Measurements from ENCODE around the gene ZGRF1. TPM values are rescaled to one million over a fixed set of nuclear protein-coding genes. Genes with fewer than 3 reads are reported as not detected.

The ZGRF1 gene
- total and polyA plus RNA-seq, 9 of the 15 experiments (the other 6 are each of a cell fraction or from before 2014, with no cell fraction given): 8.8 to 35.2 (median 22.0) TPM

- no peak for TF ChIP-seq HMGXB4 (CRISPR knock-in tag; IDR thresholded peaks at IDR 0.05)
- no peak for TF ChIP-seq CBX5 (IDR thresholded peaks at IDR 0.05; ENCODE audit: borderline replicate concordance, low read depth)
- TF ChIP-seq ASH1L (IDR thresholded peaks at IDR 0.05; ENCODE audit: borderline replicate concordance, low read depth, partially characterized antibody): no peak
- 0 out of 4 replicates have a peak, but pooled peaks of 1 of the 2 experiments have one; percentile 42 for TF ChIP-seq RCOR1 (IDR thresholded peaks at IDR 0.05; ENCODE audit: borderline replicate concordance in 1 of 2, low read depth in 2 of 2, low read length in 2 of 2)
- 0 out of 4 replicates have a peak, but pooled peaks of 1 of the 2 experiments have one; percentile 29 for TF ChIP-seq KDM4B (IDR thresholded peaks at IDR 0.05; ENCODE audit: borderline replicate concordance in 2 of 2, low read depth in 1 of 2)
- TF ChIP-seq CREM (IDR thresholded peaks at IDR 0.05; ENCODE audit: low read depth): peak; percentile 25; the same call in 1 of the 2 replicates
- no peak for TF ChIP-seq ZNF644 (tag; IDR thresholded peaks at IDR 0.05; ENCODE audit: low read depth)
- no peak for TF ChIP-seq KLF6 (CRISPR knock-in tag; IDR thresholded peaks at IDR 0.05; ENCODE audit: borderline replicate concordance)
- TF ChIP-seq MEF2D (tag; conservative IDR thresholded peaks at IDR 0.05; ENCODE audit: low read depth): no peak
- no peak for TF ChIP-seq ZNF184 (CRISPR knock-in tag; IDR thresholded peaks at IDR 0.05)
- no peak for TF ChIP-seq NFIC (IDR thresholded peaks at IDR 0.05)
- no peak for TF ChIP-seq THAP7 (CRISPR knock-in tag; IDR thresholded peaks at IDR 0.05)
- no peak for TF ChIP-seq HDAC2 (IDR thresholded peaks at IDR 0.05)
- TF ChIP-seq ESRRA (IDR thresholded peaks at IDR 0.05; ENCODE audit: borderline replicate concordance, low read depth): 0 out of 2 replicates have a peak, but pooled peaks have one; percentile 26
- no peak for TF ChIP-seq XRCC4 (IDR thresholded peaks at IDR 0.05; ENCODE audit: extremely low read depth, insufficient read depth, insufficient read length)
- no peak for TF ChIP-seq ZNF121 (CRISPR knock-in tag; conservative IDR thresholded peaks at IDR 0.05)
- TF ChIP-seq ILK (tag; IDR thresholded peaks at IDR 0.05; ENCODE audit: borderline replicate concordance, low read depth): no peak
- TF ChIP-seq NFE2L1 (tag; IDR thresholded peaks at IDR 0.05; ENCODE audit: borderline replicate concordance, low read depth): no peak
- TF ChIP-seq EGR1 (conservative IDR thresholded peaks at IDR 0.05): 0 out of 2 replicates have a peak, but pooled peaks have one; percentile 28
- TF ChIP-seq DEAF1 (CRISPR knock-in tag; IDR thresholded peaks at IDR 0.05): peak; percentile 89
- TF ChIP-seq PHTF2 (CRISPR knock-in tag; IDR thresholded peaks at IDR 0.05): no peak
- no peak for TF ChIP-seq ID3 (CRISPR knock-in tag; IDR thresholded peaks at IDR 0.05)
- TF ChIP-seq ID3 (tag; IDR thresholded peaks at IDR 0.05): no peak
- TF ChIP-seq SMC3 (conservative IDR thresholded peaks at IDR 0.05; ENCODE audit: insufficient read depth, low read depth, low read length): peak; percentile 76
- TF ChIP-seq ZNF586 (CRISPR knock-in tag; conservative IDR thresholded peaks at IDR 0.05): no peak
Measured at GRCh38 chr4:112523764-112524505, 112.8 kb downstream of the ZGRF1 start (continued).
